HG02678 (cell line): ENCODE results near the gene CPNE5.

Experiments used
- ATAC-seq: cut with Tn5 transposase; IDR thresholded peaks from one replicate; pipeline ENCODE4 v1.9.1; 2021; ENCODE audit warnings: mild to moderate bottlenecking, moderate library complexity; ENCODE audit not compliant: unreplicated experiment

The CPNE5 gene

GRCh38 chr6:36837022-36837339 is 2.3 kb downstream of the CPNE5 start:
- ATAC-seq: no peak

GRCh38 chr6:36836111-36837021 is 2.9 kb downstream of the CPNE5 start:
- no peak for ATAC-seq

DNA sequence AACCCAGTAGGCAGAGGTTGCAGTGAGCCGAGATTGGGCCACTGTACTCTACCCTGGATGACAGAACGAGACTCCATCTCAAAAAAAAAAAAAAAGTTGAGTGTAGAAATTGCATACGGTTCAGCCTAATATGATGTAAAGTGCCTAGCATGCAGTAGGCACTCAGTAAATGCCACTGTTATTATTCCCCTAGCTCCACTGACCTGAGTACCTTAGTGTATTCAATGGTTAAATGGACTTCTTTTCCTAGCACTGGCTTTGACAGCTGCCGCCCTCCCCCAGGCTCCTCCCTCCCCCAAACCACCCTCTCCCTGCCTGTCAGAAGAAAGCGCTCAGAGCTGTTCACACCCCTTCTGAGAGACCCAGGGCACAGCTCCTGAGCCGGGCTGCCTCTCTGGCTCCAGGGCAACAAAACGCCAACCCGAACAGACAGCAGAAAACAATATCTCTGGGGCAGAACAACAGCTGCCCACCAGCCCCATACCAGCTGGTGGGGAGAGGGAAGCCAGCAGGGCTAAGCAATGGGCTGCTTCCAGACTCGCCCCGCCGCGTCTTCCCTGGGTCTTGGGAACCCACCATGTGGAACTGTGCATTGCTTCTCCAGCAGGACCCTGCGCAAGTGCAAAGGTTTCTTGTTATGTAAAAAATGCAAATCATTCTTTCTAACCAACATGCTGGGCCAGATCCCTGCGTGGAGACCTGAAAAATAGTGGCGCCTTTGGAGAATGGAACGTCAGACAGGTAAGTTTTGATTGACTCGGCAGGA is 4.5 kb downstream of the CPNE5 start:
- ATAC-seq: no peak

- ATAC-seq: no peak
Observed at GRCh38 chr6:36833182-36833789, 6.0 kb downstream of the CPNE5 start.

DNA sequence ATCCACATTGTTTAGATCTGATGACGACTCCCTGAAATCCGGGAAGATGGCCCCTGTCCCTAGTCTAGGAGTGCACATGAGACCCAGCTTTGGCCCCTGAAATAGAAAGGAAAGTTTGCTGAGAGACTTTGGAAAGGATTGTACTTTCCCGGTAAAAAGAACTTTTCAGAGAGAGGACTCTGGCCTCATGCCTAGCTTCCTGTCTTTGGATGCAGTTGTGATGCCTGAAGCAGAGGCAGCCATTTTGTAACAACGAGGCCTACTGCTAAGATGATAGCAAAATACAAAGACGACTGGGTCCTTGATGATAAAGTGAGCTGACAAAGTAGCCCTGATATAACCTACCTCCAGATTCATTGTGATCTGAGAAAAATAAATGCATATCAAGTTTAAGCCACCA is 6.9 kb downstream of the CPNE5 start:
- no peak for ATAC-seq

- no peak for ATAC-seq
Observed at GRCh38 chr6:36830577-36830976, 8.7 kb downstream of the CPNE5 start.

DNA sequence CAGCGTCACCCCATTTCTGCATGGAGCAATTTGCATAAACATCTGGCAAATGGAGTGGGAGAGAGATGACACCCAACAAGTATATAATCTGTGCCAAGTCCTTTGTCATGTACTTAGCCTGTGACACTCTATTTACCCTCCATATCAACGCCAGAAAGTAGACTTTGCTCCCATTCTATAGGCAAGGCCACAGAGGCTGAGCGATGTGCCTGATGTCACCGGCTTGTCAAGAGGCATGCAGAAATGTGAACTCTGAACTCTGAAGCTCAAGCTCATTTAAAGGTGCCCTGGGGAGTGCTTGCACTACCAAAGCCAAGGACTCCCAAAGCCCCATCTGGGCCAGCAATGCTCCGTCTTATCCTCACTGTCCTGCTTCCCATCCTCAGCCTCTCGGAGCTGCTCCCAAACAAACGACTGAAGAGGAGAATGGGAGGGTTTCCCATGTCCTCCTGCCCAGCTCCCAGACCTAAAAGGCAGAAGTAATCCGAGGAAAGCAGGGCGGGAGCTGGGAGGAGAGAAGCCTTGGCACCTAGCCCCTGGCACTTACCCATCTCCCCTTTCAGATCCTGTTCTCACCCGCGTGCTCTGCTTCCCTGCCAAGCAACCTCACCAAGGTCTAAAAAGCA is 9.2 kb downstream of the CPNE5 start:
- no peak for ATAC-seq

- ATAC-seq: no peak
Observed at GRCh38 chr6:36827261-36828079, 11.8 kb downstream of the CPNE5 start.

DNA sequence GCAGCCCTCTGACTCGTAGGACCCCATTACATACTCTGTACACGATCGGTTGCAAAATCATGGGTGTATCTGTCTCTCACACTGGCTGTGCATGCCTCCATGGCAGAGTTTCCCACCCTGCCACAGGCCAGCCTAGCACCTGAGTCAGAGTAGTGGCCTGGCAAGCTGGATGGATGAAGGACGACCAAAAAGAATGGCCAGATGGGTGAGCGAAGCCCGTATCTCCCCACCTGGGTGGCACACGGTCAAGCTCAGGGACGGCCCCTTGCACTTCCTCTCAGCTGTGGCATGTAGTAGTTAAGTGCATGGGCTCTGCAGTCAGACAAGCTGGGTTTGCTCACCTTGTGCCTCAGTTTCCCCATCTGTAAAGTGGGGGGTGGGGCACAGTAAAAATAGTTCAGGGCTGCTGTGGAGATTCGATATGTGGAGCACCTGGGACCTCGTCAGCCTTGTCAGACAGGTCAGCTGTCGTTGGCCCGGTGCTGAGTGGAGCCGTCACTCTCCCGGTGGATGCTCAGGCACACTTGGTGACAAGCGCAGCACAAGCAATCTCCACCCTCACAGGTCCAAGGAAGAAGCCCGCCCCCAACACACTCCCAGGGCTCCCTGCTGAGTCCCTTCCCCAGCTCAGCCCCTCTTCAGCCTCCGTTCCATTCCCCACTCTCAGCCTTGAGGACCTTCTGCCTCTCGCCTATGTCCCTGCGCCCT is 12.6 kb downstream of the CPNE5 start:
- ATAC-seq: no peak

- no peak for ATAC-seq
Observed at GRCh38 chr6:36825994-36826393, 13.2 kb downstream of the CPNE5 start.

GRCh38 chr6:36825452-36825851 is 13.8 kb downstream of the CPNE5 start:
- ATAC-seq: no peak

- no peak for ATAC-seq
Observed at GRCh38 chr6:36824253-36824652, 15.0 kb downstream of the CPNE5 start.

DNA sequence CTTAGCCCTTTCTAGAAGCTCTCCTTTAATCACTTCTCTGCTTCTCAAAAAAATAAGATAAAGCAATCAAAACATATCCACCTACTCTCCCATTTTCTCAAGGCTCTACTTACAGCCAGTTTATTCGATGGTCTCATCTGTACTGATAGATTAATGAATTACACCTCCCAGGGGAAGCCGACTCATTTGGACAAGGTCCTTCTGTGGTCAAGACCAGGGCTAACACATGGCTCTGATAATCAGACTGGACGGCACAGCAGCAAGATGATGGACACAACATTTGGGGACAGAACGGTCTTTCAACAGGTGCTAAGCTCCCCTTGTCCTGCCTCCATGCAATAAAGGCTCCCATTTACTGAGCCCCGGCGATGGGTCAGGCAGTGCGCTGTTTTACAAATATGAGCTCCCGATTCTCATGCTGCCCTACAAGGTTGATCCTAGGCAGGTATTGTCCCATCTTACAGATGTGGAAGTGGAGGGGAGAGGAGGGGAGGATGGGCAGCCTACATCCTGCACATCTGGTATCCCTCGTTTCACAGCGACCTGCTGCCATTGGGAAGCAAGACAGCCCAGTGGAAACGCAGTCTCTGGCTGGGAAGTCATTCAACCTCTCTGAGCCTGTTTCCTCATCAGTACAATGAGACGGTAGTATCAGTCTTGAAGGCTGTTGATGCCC is 15.7 kb downstream of the CPNE5 start:
- no peak for ATAC-seq

DNA sequence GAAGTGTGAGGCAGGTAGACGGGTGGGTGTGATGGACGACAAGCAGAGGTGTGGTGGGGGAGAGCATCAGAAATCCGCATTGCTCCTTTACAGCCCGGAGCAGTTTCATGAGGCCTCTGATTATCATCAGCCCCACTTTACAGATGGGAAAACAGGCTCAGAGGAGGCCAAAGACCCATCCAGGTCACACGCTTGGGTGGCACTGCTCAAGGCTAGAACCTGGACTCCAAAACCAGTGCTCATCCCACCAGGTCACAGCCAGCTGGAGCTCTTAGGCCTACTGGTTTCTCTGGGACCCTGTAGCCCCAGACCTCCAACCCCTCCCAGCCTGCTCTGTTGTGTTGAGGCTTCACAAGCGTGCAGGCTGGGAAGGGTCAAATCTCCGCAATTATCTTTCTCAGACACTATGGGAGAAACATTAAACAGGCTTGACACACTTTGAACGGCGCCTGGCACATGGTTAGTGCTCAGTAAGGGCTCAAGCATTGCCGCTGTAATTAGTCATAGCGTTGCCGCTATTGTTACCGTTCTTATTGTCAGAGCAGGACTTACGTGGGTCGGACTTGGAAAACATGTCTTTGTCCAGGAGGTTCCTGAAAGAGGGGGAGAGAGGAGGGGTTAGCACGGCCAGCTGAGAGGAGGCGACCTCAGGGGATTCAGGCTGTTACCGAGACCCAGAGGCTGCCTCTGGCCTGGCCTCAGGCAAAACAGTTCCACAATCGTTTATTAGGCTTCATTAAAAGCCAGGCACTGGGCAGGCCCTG is 16.6 kb downstream of the CPNE5 start:
- no peak for ATAC-seq

GRCh38 chr6:36821581-36822335 is 17.5 kb downstream of the CPNE5 start:
- ATAC-seq: no peak

DNA sequence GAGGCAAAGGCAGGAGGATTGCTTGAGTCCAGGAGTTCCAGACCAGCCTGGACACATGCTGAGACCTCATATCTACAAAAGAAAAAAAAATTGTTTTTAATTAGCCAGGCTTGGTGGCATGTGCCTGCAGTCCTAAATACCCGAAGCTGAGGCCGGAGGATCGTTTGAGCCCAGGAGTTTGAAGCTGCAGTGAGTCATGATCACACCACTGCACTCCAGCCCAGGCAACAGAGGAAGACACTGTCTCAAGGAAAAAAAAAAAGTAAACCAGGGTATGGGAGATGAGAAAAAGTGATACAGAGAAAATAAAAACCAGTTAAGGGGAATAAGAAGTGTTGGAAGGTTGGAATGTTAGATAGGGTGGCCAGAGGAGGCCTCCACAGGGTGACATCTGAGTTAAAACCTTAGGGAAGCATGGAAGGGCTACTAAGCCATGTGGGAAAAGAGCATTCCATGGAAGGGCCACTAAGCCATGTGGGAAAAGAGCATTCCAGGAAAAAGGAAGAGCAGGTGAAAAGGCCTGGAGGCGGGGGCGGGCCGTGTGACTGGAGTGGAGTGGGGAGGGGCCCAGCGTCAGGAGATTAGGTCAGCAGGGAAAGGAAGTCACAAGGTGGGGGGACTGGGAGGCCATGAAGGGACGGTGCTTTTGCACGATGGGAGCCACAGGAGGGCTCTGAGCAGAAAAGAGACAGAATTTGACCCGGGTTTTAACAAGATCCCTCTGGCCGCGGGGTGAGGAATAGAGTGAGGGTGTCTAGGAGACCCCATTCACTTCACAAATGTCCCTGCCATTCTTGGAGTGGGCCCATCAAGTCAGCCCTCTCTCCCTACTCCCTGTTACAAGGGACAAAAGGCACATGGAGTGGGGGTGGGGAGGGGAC is 18.3 kb downstream of the CPNE5 start:
- no peak for ATAC-seq

DNA sequence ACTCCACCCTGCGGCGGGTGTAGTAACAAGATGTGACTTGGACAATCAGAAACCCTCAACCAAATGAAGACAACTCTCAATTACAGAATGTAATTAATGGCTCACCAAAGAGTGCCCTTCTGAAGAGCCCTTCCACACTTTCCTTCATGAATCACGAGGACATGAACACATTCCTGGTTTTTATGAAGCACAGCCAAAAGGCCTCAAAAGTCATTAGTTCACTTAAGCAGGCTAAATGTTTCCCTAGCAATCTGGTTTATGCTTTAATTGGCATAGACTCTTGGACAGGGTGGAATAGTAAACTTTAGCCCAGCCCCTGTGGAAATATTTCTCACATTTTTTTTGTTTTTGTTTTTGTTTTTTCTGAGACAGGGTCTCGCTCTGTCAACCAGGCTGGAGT is 20.5 kb downstream of the CPNE5 start:
- no peak for ATAC-seq
